GM12873 (cell line): ENCODE data around the gene CBR4.
A peak's percentile ranks its signal among the peaks of the same experiment; 100 is the strongest.

ENCODE experiments used
- CTCF ChIP-seq: IDR thresholded peaks from 2 replicates; pipeline ENCODE4 v1.5.1; 2012; ENCODE audit warnings: low read depth, mild to moderate bottlenecking, moderate library complexity, low read length, control low read depth; ENCODE audit not compliant: insufficient read depth; ENCODE audit errors: missing control alignments

Gene CBR4

GRCh38 chr4:168942985-168943384, 67.1 kb downstream of the CBR4 start:
- TF ChIP-seq CTCF: peak; percentile 63
